NCI-H82 treated with DMSO at 0.1 percent for 48 hours (cell line): ENCODE results near the gene REXO4.

ENCODE experiments used
- DNase-seq: peaks from one replicate; lab custom pipeline; 2025; ENCODE audit not compliant: unreplicated experiment; lab: John Stamatoyannopoulos, UW

The REXO4 gene, protein sequence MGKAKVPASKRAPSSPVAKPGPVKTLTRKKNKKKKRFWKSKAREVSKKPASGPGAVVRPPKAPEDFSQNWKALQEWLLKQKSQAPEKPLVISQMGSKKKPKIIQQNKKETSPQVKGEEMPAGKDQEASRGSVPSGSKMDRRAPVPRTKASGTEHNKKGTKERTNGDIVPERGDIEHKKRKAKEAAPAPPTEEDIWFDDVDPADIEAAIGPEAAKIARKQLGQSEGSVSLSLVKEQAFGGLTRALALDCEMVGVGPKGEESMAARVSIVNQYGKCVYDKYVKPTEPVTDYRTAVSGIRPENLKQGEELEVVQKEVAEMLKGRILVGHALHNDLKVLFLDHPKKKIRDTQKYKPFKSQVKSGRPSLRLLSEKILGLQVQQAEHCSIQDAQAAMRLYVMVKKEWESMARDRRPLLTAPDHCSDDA

DNA sequence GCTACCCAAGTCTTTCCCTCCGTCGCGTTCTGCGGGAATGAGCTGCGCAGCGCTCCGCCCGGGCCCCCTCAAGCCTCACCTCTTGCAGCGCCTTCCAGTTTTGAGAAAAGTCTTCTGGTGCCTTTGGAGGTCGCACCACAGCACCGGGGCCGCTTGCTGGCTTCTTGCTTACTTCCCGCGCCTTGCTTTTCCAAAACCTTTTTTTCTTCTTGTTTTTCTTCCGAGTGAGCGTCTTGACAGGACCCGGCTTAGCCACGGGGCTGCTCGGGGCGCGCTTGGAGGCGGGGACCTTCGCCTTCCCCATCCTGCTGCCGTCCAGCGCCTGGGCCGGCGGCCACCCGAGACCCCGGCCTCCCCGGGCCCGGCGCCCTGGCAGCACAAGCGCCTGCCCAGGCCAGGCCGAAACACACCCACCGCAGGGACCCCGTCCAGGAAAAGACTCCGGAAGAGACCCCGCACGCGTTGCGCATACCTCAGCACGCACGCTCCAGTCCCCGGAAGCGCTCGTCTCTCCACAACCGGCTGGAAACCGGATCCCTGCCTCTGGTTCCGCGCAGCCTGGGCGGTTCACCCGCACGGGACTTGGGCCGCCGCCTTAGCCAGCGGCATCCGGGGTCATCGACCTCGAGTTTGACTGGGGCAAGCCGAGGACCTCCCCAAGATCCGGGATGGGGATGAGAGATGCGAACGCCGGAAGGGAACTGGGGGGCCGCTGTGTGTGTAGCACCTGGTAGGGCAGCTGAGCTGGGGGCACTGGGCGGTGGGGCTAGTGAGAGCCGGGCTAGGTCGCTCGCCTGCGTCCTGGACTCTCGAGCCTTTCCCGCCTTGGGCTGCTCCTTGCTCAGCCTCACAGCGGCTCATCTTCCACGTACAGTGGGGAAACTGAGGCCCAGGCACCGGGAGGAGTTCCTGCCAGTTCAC, at the start of gene REXO4:
Gene REXO4 (minus strand): TSS at position 470 of the 921 bp plus-strand sequence. CDS start 166 bp downstream, at position 304.
- DNase-seq: peak; percentile 84

DNA sequence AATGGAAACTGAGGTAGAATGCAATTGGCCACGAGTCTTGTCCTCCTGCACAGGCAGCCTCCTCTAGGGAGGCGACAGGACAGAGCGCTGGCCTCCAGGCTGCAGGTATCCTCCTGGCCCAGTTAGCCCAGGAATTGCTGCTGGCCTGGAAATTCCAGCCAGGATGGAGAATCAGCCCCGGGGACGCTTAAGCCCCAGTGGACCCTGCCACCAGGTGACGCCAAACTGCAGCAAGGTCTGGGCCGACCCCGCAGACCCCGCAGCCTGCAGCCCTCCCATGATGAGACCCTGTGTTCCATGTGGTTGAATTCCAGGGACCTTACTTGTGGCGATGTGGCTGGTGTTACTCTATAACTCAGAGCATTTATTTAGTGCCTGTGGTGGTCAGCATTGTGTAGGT, 49.3 kb upstream of the REXO4 start:
- DNase-seq: no peak

DNA sequence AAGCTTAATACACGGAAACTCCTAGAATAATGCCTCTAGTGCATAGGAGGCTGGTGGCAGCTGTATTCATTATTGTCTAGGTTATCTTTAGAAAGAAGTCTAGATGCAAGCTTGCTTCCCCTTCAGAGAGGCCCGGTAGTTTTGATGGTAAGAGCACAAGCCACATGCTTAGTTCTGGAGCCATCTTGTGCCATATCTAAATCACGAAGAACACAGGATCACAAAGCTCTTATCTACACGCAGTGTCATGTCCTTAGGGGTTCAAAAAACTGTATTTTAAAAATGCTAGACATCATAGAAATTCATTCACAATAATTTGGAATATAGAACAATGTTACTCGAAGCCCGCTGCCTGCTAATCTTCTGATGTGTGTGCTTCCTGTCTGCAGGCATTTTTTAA, 48.2 kb upstream of the REXO4 start:
- no peak for DNase-seq

DNA sequence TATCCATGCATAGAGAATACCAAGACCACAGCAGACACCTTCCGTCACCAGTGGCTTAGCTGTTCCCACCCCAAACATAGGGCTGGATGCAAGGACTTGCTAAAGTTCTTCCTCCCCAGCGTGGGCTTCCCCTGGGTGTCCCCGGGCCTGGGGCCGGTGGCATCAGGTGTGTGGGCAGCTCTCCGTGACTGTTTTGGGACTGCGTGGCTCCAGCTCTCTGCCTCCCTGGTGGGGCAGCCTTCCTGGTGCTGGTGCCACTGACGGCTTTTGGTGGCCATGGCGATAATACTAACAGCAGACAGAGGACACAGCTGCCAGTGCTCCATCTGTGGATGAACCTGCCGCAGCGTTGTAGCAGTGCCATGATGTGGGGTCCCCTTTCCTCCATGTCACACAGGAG, 46.8 kb upstream of the REXO4 start:
- no peak for DNase-seq

DNA sequence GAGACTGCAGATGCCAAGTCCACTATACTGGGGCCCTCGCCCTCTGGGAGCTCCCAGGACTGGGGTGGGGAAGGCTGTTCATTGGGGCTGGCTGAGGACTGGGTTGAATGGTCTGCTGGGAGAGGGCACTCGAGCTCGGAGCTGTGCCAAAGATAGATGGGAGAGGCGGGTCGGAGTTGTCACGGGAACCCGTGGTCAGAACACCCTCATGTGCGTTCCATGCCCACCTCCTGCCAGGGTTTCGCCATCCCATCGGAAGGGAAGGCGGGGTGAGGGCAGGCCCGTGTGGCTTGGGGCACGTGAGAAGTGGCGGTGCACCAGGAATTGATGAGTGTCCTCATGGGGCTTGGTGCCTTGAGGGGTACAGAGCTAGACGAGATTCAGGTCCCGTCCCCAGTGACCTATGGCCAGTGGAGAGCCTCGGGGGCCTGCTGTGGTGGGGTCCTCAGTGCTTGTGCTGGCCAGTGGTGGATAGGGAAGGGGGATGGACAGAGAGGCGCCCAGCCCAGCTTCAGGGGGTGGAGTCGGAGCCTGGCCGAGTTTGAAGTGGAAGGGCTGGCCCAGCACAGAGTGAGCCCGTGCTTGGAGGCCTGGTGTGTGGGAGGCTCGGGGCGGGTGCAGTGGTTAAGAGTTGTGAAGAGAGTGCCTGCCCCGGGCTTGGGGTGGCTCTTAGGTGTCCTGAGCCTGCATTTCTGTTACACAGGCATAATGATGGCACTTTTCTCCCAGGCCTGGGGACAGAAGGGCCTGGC, 46.2 kb upstream of the REXO4 start:
- DNase-seq: no peak

DNA sequence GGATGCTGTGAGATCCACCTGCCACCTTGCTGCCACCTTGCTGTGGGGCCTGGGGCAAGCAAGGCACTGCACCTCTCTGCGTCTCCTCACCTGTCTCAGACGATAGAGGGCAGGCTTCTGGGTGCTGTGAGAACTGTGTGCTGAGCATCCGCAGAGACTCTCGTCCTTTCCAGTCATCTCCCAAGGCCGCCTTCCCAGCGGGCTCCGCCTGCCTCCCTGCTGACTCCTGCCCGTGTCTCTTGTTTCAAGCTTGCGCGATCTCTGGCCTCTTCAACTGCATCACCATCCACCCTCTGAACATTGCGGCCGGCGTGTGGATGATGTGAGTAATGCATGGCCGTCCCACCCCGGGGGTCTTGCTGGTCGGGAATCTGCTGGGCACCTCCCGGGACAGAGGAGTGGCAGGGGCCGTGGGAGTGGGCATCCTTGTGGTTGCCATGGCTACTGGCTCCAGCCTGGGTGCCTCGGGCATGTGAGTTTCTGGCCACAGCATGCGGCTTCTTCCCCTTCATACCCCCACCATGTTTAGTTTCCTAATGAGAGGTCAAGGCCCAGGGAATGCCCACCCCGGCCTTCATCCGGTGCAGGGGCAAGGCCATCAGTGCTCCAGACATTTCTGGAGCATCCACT, 45.5 kb upstream of the REXO4 start:
- no peak for DNase-seq

DNA sequence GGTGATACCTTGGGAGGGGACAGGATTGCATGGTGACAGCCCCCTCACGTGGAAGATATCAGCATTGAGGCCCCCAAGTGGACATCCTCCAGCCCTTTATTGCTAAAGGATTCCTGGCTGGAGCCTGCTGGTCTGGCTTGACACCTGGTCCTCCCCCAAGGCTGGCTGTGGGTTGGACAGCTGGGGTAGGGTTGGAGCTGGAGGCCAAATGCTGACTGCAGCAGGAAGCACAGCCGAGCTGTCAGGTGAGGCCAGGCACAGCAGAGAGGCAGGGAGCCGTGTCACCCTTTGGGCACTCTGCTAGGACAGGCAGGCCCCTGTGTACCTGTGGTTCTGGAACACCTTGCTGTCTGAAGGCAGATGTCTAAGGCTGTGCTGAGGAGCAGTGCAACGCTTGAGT, 44.2 kb upstream of the REXO4 start:
- DNase-seq: no peak

DNA sequence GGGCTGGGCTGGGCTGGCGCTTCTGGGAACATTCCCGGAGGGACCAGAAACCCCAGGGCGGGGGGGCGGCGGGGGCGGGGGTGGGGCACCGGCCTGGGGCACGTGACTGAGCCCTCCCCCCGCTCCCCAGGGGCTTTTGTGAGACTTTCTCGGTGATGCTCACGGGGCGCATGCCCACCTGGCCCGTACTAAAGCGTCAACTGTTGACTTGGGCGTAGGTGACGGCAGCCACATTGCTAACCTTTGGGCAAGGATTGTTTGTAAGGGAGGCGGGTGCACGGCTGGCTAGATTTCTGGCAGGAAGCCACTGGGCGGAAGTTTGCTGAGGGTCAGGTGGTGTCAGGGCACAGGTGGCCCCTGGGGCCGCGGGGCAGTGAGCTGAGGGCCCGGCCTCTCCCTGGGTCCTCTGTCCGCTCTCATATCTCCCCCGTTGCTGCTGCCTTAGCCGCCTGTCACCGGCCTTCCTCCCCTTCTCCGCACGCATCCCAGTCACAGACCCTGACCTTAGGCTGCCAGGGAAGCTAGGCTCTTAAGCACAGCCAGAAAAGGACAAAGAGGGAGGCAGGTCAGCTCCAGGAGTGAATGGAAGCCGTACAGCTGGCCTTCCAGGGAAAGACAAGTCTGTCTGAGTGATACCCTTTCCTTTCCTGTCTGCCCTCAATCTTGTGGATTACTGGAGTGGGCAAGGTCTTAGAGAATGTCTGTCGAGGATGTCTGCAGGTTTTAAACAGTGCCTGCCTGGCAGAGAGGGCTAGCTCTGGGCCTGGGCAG, 42.8 kb upstream of the REXO4 start:
- peak; percentile 19 for DNase-seq

DNA sequence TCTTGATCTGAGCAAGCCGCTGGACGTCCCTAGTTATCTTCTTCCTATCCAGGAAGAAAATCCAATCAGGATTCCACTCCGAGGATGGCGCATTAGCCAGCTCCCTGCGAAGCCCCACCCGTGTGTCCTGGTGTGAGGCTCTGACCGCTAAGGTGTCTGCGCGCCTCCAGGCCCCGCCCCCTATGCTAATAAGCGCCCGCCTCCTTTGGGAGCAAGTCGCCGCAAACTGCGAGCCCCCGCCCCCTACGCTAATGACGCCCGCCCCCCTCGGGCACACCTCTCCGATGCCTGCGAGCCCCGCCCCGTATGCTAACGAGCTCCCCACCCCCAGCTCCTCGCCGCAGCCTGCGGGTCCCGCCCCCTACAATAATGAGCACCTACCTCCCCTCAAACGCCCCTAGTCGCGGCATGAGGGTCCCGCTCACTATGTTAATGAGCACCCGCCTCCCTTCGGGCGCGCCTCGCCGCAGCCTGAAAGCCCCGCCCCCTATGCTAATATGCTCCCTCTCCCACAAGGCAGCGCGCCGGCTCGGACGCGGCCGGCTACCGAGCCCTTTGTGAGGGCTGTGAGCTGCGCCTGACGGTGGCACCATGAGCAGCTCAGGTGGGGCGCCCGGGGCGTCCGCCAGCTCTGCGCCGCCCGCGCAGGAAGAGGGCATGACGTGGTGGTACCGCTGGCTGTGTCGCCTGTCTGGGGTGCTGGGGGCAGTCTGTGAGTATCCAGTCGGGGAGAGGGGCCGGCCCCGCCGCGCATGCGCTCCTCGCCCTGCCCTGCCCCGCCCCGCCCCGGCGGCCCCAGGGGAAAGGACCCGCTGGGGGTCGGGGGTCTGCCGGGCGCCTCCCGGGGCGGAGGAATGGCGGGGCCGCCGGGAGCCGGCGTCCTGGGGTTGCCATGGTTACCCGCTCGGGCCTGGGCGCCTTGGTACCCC, 41.9 kb upstream of the REXO4 start, which contains the start of gene CACFD1:
Gene CACFD1 (plus strand): TSS at position 503 of the 929 bp plus-strand sequence. CDS start 89 bp downstream, at position 592.
- peak; percentile 98 for DNase-seq

DNA sequence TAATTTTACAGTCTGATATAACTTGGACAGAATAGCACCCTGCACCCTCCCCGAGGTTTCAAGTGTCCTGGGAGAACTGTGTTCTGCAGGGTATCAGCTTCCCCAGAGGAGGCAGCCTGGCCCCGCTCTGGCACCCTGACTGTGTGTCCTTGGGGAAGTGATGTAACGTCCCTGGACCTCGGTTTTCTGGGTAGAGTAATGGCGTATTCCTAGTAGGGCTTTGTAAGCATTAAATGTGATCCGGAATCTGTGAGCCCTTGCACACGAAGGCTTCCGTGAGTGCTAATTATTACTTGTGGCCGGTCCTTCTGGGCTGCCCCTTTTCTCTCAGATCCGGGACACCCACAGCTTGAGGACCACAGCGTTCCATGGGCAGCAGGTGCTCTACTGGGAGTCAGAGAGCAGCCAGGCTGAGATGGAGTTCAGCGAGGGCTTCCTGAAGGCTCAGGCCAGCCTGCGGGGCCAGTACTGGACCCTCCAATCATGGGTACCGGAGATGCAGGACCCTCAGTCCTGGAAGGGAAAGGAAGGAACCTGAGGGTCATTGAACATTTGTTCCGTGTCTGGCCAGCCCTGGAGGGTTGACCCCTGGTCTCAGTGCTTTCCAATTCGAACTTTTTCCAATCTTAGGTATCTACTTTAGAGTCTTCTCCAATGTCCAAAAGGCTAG, 41.0 kb upstream of the REXO4 start:
- DNase-seq: no peak

DNA sequence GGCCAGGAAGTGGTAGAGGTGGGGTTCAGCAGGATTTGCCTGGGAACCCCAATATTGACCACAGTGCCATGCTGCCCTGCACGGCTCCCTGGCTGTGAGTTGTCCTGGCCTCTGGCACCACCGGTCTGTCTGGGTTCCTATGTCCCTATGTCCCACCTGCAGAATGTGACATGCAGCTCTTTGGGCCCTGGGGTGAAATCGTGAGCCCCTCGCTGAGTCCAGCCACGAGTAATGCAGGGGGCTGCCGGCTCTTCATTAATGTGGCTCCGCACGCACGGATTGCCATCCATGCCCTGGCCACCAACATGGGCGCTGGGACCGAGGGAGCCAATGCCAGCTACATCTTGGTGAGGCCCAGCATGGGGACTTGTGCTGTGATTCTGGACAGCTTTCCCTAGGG, 39.9 kb upstream of the REXO4 start:
- DNase-seq: no peak

DNA sequence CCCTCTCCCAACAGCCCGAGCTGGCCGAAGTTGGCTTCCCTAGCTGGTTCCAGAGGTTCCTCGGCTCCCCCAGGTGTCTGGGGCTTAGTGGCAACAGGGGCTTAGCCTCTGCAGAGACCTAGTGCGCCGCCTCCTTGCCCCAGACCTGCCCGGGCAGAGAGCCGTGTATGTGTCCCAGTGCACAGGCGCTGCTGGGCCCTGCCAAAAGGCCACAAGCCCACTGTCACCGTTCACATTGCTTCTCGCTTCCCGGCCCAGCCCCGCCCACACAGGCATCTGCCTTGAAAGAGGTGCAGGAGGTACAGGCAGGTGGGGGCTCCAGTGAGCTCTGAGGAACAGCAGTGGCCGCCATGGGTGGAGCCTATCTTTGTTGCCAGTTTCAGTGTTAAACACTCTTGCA, 39.4 kb upstream of the REXO4 start:
- no peak for DNase-seq

DNA sequence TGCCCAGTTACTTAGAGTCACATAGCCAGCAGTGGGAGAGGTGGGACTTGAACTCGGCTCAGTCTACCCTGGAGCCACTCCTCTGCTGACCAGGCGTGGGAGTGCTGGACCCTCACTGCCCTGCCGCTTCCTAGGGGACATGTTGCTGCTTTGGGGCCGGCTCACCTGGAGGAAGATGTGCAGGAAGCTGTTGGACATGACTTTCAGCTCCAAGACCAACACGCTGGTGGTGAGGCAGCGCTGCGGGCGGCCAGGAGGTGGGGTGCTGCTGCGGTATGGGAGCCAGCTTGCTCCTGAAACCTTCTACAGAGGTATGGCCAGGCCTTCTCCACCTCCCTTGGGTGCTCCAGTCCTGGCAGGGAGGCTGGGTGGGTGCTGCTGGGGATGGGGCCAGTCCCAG, 38.6 kb upstream of the REXO4 start:
- no peak for DNase-seq

DNA sequence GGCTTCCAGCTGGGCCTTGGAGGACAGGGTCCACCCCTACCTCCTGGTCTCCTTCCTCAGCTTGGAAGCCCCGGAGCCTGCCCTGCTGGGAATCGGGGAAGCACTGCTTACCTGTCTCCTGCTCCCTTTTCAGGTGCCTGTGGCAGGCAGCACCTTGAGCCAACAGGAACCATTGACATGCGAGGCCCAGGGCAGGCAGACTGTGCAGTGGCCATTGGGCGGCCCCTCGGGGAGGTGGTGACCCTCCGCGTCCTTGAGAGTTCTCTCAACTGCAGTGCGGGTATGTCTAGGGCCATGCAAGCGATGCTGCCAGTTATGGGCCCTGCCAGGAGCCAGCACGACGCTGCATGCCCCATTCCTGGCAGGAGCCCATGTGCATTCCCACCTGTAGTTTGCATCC, 38.1 kb upstream of the REXO4 start:
- DNase-seq: no peak

DNA sequence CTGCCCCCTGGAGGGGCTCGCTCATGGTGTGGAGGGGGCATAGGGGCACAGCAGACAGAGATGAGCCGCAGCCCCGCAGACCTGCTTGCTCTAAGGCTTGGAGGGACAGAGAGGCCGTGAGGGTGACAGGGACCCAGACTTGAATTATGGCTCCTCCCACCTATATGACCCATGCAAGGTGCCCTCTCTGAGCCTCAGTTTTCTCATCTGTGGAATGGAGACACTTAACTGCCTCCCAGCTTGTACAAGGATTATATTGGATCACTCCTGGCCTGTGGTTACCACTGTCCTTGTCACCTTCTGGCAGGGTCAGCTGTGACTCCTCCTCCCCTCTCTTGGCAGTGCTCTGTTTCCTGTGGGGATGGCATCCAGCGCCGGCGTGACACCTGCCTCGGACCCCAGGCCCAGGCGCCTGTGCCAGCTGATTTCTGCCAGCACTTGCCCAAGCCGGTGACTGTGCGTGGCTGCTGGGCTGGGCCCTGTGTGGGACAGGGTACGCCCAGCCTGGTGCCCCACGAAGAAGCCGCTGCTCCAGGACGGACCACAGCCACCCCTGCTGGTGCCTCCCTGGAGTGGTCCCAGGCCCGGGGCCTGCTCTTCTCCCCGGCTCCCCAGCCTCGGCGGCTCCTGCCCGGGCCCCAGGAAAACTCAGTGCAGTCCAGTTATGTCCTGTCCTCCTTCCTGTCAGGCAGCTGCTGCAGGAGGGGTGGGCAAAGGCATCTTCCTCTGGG, 37.3 kb upstream of the REXO4 start:
- no peak for DNase-seq

DNA sequence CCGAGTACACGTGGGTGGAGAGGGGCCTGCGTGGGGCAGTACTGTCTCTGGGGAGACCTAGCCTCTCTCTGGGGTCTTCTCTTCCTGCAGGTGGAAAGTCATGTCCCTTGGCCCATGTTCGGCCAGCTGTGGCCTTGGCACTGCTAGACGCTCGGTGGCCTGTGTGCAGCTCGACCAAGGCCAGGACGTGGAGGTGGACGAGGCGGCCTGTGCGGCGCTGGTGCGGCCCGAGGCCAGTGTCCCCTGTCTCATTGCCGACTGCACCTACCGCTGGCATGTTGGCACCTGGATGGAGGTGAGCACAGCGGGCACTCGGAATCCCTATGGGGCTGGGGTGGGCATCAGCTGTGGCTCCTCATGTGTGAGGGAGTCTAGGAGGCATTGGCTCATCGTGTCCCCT, 36.5 kb upstream of the REXO4 start:
- DNase-seq: no peak

DNA sequence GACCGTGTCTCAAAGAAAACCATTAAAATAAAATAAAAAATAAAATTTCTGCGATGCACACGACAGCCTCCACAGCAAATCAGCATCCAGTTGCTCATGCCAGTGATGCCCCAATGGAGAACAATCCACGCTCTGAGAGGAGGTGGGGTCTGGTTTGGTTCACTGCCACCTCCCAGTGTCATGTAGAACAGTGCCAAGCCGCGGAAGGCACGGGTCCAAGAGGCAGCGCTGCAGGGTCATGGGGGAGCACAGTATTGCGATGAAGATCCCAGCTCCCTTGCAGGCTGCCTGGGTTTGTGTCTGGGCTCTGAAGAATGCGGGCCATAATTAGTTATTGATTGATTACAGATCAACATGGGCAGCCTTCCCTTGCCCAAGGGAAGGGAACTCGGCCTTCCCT, 35.8 kb upstream of the REXO4 start:
- DNase-seq: no peak

DNA sequence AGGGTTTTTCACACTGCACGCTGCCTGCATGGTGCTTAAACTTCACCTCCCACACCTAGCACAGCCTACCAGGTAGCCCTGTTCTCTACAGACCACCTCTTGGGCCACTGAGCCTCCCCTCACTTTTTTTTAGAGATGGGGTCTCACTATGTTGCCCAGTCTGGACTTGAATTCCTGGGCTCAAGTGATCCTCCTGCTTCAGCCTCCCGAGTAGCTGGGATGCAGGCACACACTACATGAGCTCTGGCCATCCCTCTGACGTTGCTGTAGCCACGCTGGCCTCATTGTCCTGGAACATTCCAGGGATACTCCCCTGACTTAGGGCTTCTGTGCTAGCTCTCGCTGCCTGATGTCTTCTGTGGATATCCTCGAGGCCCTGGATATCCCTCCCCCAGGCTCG, 34.8 kb upstream of the REXO4 start:
- DNase-seq: no peak
